HepG2 (cell line): Measurements from ENCODE around the gene SLC38A3. TPM values are rescaled to one million over a fixed set of nuclear protein-coding genes. Genes with fewer than 3 reads are reported as not detected.

Source experiments
- ARHGAP35 ChIP-seq: sonication (generic); formaldehyde crosslinking; IDR thresholded peaks from 2 replicates; pipeline ENCODE4 v1.9.0; 2022; ENCODE audit warnings: mild to moderate bottlenecking, inconsistent platforms, moderate library complexity, missing genetic modification reagents, borderline replicate concordance
- CBX5 ChIP-seq: sonication (generic); formaldehyde crosslinking; IDR thresholded peaks from 2 replicates; pipeline ENCODE4 v1.4.0; 2020; ENCODE audit warnings: missing genetic modification reagents, borderline replicate concordance
- CEBPG ChIP-seq: IDR thresholded peaks from 2 replicates; pipeline ENCODE4 v1.6.1; 2016
- CHD4 ChIP-seq: fragments of 200-600 bp; sonication (generic); IDR thresholded peaks from 2 replicates; pipeline ENCODE4 v1.7.0; 2017; ENCODE audit warnings: mild to moderate bottlenecking, low read length, borderline replicate concordance
- GATA4 ChIP-seq: sonication (generic); IDR thresholded peaks from 2 replicates; pipeline ENCODE4 v1.6.1; 2016; ENCODE audit warnings: antibody characterized with exemption, low read depth, borderline replicate concordance
- HDAC2 ChIP-seq: sonication (generic); formaldehyde crosslinking; IDR thresholded peaks from 2 replicates; pipeline ENCODE4 v1.4.0; 2020; ENCODE audit warnings: missing genetic modification reagents
- MBD4 ChIP-seq: IDR thresholded peaks from 2 replicates; pipeline ENCODE4 v1.6.1; 2012; ENCODE audit warnings: low read length, inconsistent platforms, borderline replicate concordance
- MBNL3 ChIP-seq: fragments of 250-450 bp; sonication (Bioruptor Pico); conservative IDR thresholded peaks from 2 replicates; pipeline ENCODE4 v1.8.0; 2022; ENCODE audit warnings: mild to moderate bottlenecking, inconsistent platforms
- MTF2 ChIP-seq: sonication (generic); formaldehyde crosslinking; IDR thresholded peaks from 2 replicates; pipeline ENCODE4 v1.5.0; 2020; ENCODE audit warnings: missing genetic modification reagents, borderline replicate concordance
- MYC ChIP-seq: sonication (generic); formaldehyde crosslinking; IDR thresholded peaks from 2 replicates; pipeline ENCODE4 v1.9.0; 2021; ENCODE audit warnings: missing genetic modification reagents, borderline replicate concordance
- NAIF1 ChIP-seq: sonication (generic); formaldehyde crosslinking; IDR thresholded peaks from 2 replicates; pipeline ENCODE4 v1.5.0; 2020; ENCODE audit warnings: mild to moderate bottlenecking, missing genetic modification reagents, borderline replicate concordance
- NCOA2 ChIP-seq: sonication (generic); formaldehyde crosslinking; IDR thresholded peaks from 2 replicates; pipeline ENCODE4 v1.8.0; 2022; ENCODE audit warnings: inconsistent platforms
- RARG ChIP-seq: sonication (generic); formaldehyde crosslinking; IDR thresholded peaks from 2 replicates; pipeline ENCODE4 v1.4.0; 2020; ENCODE audit warnings: low read depth, mild to moderate bottlenecking, missing genetic modification reagents
- TP53 ChIP-seq: sonication (generic); formaldehyde crosslinking; conservative IDR thresholded peaks from 2 replicates; pipeline ENCODE4 v1.4.0; 2020; ENCODE audit warnings: missing genetic modification reagents
- U2AF2 ChIP-seq: fragments of 200-400 bp; formaldehyde crosslinking; IDR thresholded peaks from 2 replicates; pipeline ENCODE4 v1.6.1; 2017; ENCODE audit warnings: low read depth, mild to moderate bottlenecking, low read length
- ZC3H4 ChIP-seq: sonication (generic); formaldehyde crosslinking; IDR thresholded peaks from 2 replicates; pipeline ENCODE4 v1.4.0; 2020; ENCODE audit warnings: missing genetic modification reagents, borderline replicate concordance
- ZNF816 ChIP-seq: sonication (generic); formaldehyde crosslinking; IDR thresholded peaks from 2 replicates; pipeline ENCODE4 v1.8.0; 2022; ENCODE audit warnings: missing genetic modification reagents, mild to moderate bottlenecking, borderline replicate concordance
- polyA plus RNA-seq, 8 experiments: library from polyadenylated mRNA; depleted of rRNA in 3 of 8; stranded (reverse) in 7 of 8; unstranded in 1 of 8; fragments of >200 nt; fragmentation: Illumina TruSeq in 4 of 8; extraction: Trizol in 4 of 8; gene quantifications; 2 replicates each; pipeline versions ENCODE4 v1.2.1 to v1.2.3, GENCODE V29; 2011 to 2016; ENCODE audit warnings: low read depth in 4 of 8, missing spikeins in 1 of 8, mixed read lengths in 1 of 8; ENCODE audit not compliant: insufficient read depth in 1 of 8
- total RNA-seq, 5 experiments: library from RNA; depleted of rRNA; stranded (reverse); fragments of >200 nt; fragmentation: Illumina TruSeq; extraction: Trizol; gene quantifications; 2 replicates each; pipeline ENCODE4 v1.2.3, GENCODE V29; 2016; ENCODE audit warnings: low read depth in 1 of 5
- TF ChIP-seq, protein P1 (sequence below): sonication (generic); formaldehyde crosslinking; conservative IDR thresholded peaks from 2 replicates; pipeline ENCODE4 v1.4.0; 2020; ENCODE audit warnings: missing genetic modification reagents
- TF ChIP-seq, protein P2 (sequence below): sonication (generic); formaldehyde crosslinking; IDR thresholded peaks from 2 replicates; pipeline ENCODE4 v1.5.0; 2020; ENCODE audit warnings: mild to moderate bottlenecking, missing genetic modification reagents, moderate library complexity
- TF ChIP-seq, protein P3 (sequence below): sonication (generic); formaldehyde crosslinking; IDR thresholded peaks from 2 replicates; pipeline ENCODE4 v1.5.1; 2020; ENCODE audit warnings: missing genetic modification reagents, mild to moderate bottlenecking, borderline replicate concordance
- TF ChIP-seq, protein P4 (sequence below): sonication (generic); formaldehyde crosslinking; IDR thresholded peaks from 2 replicates; pipeline ENCODE4 v1.5.0; 2020; ENCODE audit warnings: mild to moderate bottlenecking, missing genetic modification reagents

SLC38A3 gene
- total and polyA plus RNA-seq, 2 of the 13 experiments (the other 11 are each of a cell fraction or from before 2014, with no cell fraction given): 29.8 to 164 TPM

DNA sequence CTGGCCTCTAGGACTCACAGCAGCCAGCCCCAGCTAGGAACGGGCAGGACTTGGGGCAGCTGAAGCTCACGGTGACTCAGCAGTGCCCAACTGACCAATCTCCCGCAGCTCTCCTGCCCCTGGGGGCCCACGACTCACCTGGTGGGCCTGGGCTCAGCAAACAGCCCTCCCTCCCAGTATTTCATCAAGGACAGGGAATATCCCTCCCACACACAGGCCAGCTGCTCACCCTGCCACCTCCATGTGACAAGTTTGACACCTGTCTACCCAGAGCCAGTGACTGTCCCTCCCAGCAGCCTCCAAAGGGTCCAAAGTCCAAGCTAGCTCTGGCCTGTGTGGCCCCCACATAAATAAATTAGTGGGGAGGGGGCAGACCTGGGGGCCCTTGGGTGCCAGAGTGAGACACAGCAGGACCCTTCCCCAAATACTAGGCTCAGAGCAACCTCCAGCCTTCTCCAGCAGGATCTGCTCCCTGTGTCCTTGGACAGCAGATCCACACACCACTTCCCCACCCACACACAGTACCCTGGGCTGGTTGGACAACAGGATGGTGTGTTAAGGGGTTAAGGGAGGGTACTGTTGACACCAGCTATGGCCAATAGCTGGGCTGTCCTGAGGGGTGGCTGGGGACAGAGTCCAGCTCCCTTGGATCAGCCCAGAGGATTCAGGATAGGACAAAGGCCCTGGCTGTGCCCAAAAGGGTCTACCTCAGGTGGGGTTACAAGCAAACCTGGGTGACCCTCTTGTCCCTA lies 9.4 kb upstream of the SLC38A3 start (continued):
- TF ChIP-seq CHD4: peak; percentile 93
- TF ChIP-seq RARG: 0 out of 2 replicates have a peak, but pooled peaks have one; percentile 53
- no peak; the same call in 1 of the 2 replicates for TF ChIP-seq GATA4
- TF ChIP-seq, protein P1, sequence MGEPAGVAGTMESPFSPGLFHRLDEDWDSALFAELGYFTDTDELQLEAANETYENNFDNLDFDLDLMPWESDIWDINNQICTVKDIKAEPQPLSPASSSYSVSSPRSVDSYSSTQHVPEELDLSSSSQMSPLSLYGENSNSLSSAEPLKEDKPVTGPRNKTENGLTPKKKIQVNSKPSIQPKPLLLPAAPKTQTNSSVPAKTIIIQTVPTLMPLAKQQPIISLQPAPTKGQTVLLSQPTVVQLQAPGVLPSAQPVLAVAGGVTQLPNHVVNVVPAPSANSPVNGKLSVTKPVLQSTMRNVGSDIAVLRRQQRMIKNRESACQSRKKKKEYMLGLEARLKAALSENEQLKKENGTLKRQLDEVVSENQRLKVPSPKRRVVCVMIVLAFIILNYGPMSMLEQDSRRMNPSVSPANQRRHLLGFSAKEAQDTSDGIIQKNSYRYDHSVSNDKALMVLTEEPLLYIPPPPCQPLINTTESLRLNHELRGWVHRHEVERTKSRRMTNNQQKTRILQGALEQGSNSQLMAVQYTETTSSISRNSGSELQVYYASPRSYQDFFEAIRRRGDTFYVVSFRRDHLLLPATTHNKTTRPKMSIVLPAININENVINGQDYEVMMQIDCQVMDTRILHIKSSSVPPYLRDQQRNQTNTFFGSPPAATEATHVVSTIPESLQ (CRISPR knock-in tag): no peak; the same call in 1 of the 2 replicates
- peak; percentile 53; the same call in 1 of the 2 replicates for TF ChIP-seq CBX5 (CRISPR knock-in tag)
- TF ChIP-seq CEBPG (CRISPR knock-in tag): peak; percentile 22
- peak; percentile 71 for TF ChIP-seq NCOA2
- peak; percentile 97; the same call in 1 of the 2 replicates for TF ChIP-seq ZNF816 (CRISPR knock-in tag)
- TF ChIP-seq MYC (CRISPR knock-in tag): peak; percentile 75
- TF ChIP-seq MTF2 (CRISPR knock-in tag): peak; percentile 23; the same call in 1 of the 2 replicates
- no peak for TF ChIP-seq NAIF1 (CRISPR knock-in tag)
- TF ChIP-seq MBNL3 (CRISPR knock-in tag): no peak
- no peak for TF ChIP-seq MBD4
- peak; percentile 36; the same call in 1 of the 2 replicates for TF ChIP-seq ARHGAP35 (CRISPR knock-in tag)
- TF ChIP-seq, protein P2, sequence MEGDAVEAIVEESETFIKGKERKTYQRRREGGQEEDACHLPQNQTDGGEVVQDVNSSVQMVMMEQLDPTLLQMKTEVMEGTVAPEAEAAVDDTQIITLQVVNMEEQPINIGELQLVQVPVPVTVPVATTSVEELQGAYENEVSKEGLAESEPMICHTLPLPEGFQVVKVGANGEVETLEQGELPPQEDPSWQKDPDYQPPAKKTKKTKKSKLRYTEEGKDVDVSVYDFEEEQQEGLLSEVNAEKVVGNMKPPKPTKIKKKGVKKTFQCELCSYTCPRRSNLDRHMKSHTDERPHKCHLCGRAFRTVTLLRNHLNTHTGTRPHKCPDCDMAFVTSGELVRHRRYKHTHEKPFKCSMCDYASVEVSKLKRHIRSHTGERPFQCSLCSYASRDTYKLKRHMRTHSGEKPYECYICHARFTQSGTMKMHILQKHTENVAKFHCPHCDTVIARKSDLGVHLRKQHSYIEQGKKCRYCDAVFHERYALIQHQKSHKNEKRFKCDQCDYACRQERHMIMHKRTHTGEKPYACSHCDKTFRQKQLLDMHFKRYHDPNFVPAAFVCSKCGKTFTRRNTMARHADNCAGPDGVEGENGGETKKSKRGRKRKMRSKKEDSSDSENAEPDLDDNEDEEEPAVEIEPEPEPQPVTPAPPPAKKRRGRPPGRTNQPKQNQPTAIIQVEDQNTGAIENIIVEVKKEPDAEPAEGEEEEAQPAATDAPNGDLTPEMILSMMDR (CRISPR knock-in tag): no peak; the same call in 1 of the 2 replicates
- TF ChIP-seq, protein P3, sequence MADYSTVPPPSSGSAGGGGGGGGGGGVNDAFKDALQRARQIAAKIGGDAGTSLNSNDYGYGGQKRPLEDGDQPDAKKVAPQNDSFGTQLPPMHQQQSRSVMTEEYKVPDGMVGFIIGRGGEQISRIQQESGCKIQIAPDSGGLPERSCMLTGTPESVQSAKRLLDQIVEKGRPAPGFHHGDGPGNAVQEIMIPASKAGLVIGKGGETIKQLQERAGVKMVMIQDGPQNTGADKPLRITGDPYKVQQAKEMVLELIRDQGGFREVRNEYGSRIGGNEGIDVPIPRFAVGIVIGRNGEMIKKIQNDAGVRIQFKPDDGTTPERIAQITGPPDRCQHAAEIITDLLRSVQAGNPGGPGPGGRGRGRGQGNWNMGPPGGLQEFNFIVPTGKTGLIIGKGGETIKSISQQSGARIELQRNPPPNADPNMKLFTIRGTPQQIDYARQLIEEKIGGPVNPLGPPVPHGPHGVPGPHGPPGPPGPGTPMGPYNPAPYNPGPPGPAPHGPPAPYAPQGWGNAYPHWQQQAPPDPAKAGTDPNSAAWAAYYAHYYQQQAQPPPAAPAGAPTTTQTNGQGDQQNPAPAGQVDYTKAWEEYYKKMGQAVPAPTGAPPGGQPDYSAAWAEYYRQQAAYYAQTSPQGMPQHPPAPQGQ (CRISPR knock-in tag): no peak
- no peak for TF ChIP-seq TP53
- 0 out of 2 replicates have a peak, but pooled peaks have one; percentile 39 for TF ChIP-seq U2AF2
- TF ChIP-seq, protein P4, sequence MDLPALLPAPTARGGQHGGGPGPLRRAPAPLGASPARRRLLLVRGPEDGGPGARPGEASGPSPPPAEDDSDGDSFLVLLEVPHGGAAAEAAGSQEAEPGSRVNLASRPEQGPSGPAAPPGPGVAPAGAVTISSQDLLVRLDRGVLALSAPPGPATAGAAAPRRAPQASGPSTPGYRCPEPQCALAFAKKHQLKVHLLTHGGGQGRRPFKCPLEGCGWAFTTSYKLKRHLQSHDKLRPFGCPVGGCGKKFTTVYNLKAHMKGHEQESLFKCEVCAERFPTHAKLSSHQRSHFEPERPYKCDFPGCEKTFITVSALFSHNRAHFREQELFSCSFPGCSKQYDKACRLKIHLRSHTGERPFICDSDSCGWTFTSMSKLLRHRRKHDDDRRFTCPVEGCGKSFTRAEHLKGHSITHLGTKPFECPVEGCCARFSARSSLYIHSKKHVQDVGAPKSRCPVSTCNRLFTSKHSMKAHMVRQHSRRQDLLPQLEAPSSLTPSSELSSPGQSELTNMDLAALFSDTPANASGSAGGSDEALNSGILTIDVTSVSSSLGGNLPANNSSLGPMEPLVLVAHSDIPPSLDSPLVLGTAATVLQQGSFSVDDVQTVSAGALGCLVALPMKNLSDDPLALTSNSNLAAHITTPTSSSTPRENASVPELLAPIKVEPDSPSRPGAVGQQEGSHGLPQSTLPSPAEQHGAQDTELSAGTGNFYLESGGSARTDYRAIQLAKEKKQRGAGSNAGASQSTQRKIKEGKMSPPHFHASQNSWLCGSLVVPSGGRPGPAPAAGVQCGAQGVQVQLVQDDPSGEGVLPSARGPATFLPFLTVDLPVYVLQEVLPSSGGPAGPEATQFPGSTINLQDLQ: peak; percentile 92
- TF ChIP-seq HDAC2 (CRISPR knock-in tag): peak; percentile 86
- peak; percentile 88; the same call in 1 of the 2 replicates for TF ChIP-seq ZC3H4 (CRISPR knock-in tag)
